ENCODE results near the gene SPATA19. TPM values are rescaled to one million over a fixed set of nuclear protein-coding genes. Genes with fewer than 3 reads are reported as not detected.

Gene SPATA19, protein sequence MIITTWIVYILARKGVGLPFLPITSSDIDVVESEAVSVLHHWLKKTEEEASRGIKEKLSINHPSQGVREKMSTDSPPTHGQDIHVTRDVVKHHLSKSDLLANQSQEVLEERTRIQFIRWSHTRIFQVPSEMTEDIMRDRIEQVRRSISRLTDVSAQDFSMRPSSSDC
- not detected in 2 replicates for total RNA-seq

DNA sequence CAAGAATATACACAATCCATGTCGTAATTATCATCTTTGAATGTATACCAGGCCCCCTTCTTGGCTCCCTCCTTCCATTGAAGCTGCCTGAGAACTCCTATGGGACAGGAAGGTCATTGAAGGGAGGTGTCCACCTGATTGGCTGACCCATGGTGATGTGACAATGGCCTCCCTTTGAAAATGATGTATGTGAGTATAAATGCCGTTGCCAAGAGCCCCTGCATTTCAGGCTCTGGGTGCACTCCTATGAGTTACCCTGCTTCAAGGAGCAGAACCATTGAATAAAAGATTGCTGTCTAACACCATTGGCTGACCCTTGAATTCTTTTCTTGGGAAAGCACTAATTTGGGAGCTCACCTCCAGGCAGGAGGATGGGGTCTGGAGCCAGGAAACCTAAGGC, at the start of gene SPATA19:
Gene SPATA19, minus strand, starts transcription at position 101 of the 400 bp plus-strand sequence. Its CDS starts 67 bp downstream, at position 34.
- Mint-ChIP-seq H3K36me3 (ENCODE audit: low read depth) (no peaks in the 10 kb centered on the region), H3K4me1 (no peaks in the 10 kb centered on the region), H3K27me3 (peaks cover 15% of the 10 kb centered on the region), H3K9me3 (no peaks in the 10 kb centered on the region), H3K4me3 (no peak within 1 kb of the TSS), H3K27ac (no peak within 1 kb of the TSS)
- intact Hi-C loops (cut with micrococcal nuclease): no loop called here
- DNase-seq: no peak

DNA sequence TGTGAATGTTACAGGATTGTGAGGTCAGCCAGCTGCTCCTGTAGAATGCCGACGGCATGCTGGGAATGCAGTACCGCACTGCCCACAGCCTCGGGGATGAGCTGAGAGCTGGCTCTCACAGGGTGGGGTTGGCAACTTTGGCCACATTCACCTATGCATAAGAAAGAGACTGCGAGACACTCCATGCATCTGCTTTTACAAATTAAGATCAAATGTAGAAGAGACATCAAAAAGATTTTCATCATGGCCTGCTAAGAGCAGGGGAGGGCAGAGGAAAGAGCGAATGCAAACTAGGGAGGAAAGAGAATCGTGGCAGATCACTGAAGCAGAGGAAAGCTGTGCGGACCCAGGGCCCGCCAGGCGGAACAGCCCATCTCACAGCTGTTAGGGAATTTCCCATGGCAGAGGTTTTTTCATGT, 49.8 kb upstream of the SPATA19 start:
- Mint-ChIP-seq H3K27ac (no peak overlapping the region), H3K4me1 (peaks cover 3% of the 10 kb centered on the region), H3K36me3 (ENCODE audit: low read depth) (peaks cover 19% of the 10 kb centered on the region), H3K9me3 (no peaks in the 10 kb centered on the region), H3K4me3 (no peak overlapping the region), H3K27me3 (peaks cover 3% of the 10 kb centered on the region)
- intact Hi-C loops (cut with micrococcal nuclease): no loop called here
- DNase-seq: no peak

DNA sequence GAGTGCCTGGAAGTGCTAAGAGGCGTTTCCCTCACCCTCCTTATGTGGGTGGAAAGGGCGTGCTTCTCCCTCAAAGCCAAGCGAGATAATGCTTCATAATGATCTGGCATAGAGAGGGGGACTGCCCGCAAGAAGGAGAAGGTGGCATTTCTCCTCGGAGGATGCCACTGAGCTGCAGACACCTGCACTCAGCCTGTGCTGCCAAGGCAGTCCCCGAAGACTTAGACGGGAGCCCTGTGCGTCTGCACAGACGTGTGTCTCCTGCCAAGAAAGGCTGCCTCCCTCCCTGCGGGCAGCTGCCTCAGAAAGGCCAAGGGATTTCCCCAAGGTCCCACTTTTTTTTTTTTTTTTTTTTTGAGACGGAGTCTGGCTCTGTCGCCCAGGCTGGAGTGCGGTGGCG, 48.1 kb upstream of the SPATA19 start:
- H3K4me3 Mint-ChIP-seq: no peak overlapping the region
- peaks cover 10% of the 10 kb centered on the region for H3K36me3 Mint-ChIP-seq (ENCODE audit: low read depth)
- intact Hi-C loops (cut with micrococcal nuclease): no loop called here
- peaks cover 2% of the 10 kb centered on the region for H3K4me1 Mint-ChIP-seq
- H3K27ac Mint-ChIP-seq: no peak overlapping the region
- no peaks in the 10 kb centered on the region for H3K9me3 Mint-ChIP-seq
- DNase-seq: no peak
- peaks cover 11% of the 10 kb centered on the region for H3K27me3 Mint-ChIP-seq

DNA sequence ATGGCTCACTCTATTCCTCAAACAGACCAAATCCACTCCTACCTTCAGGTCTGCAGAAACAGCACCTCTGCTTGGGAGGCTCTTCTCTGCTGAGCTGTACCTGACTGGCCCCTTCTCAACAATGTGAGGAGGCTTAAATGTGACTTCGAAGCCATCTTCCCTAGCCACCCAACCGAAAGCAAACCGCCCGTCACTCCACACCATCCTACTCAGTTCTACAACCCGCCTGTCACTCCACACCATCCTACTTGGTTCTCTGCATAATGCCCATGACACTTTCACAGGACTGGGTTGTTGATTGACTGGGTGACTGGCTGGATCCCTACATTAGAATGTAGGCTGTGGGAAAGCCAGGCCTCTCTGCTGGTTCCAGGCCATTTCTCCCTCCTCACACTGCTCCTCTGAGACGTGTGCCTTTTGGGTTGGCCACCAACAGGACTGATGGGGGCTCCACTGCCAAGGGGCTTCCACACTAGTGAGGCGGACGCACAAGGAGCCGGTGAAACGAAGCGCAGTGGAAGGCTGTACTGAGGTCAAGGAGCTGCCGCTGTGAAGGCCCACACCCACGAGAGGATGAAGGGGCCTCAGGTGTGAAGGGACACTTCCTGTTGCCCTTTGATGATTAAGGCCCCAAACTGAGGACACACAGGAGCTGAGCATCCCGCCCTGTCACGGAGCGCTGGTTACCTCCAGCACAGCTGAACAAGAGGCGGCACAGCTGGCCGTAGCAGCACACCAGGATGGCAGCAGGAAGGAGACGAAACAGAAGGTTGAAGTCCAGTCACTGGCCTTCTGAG, 47.5 kb upstream of the SPATA19 start:
- no peak overlapping the region for H3K27ac Mint-ChIP-seq

DNA sequence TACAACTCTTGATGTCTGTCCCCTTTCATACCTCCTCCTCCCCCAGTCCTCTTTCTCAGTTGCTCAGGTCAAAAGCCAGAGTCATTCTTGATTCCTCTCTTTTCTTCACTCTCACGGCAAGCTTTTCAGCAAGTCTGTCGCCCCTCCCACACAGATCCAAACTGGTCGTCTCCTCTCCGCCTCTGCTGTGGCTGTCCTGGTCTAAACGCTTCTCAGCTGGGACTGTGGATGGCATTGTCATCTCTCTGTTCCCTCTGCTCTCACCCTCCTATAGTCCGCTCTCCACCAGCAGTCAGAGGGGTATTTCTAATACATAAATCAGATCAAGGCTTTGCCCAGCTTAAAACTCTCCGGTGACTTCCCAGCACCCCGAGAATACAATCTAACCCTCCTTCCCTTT, 46.8 kb upstream of the SPATA19 start:
- DNase-seq: no peak
- H3K4me3 Mint-ChIP-seq: no peak overlapping the region
- no peak overlapping the region for H3K27ac Mint-ChIP-seq
- no peaks in the 10 kb centered on the region for H3K9me3 Mint-ChIP-seq
- H3K36me3 Mint-ChIP-seq (ENCODE audit: low read depth): peaks cover 2% of the 10 kb centered on the region
- H3K27me3 Mint-ChIP-seq: peaks cover 15% of the 10 kb centered on the region
- H3K4me1 Mint-ChIP-seq: no peaks in the 10 kb centered on the region
- intact Hi-C loops (cut with micrococcal nuclease): no loop called here

More for the DNA sequence above, 47.5 kb upstream of the SPATA19 start:
- no peak for DNase-seq
- peaks cover 7% of the 10 kb centered on the region for H3K36me3 Mint-ChIP-seq (ENCODE audit: low read depth)
- H3K27me3 Mint-ChIP-seq: peaks cover 13% of the 10 kb centered on the region
- no peaks in the 10 kb centered on the region for H3K9me3 Mint-ChIP-seq
- H3K4me1 Mint-ChIP-seq: no peaks in the 10 kb centered on the region
- H3K4me3 Mint-ChIP-seq: no peak overlapping the region
- intact Hi-C loops (cut with micrococcal nuclease): no loop called here

DNA sequence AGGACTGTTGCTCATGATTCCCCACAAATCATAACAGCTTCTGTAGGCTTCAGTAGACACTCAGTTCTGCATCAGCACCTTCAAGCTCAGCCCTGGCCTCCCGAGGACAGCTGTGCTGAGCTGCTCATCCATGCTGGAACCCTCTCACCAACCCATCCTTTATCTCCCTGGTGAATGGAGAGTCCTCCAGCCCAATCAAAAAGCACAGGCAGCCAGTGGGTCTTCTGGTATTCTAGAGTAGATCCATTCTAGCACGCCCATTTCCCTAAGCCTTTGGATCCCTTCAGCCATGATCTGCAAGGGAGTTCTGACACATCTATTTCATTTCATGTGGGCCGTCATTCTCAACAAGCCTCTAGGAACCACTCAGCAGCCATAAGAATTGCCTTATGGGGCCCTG, 44.6 kb upstream of the SPATA19 start:
- no peak for DNase-seq
- intact Hi-C loops (cut with micrococcal nuclease): no loop called here

DNA sequence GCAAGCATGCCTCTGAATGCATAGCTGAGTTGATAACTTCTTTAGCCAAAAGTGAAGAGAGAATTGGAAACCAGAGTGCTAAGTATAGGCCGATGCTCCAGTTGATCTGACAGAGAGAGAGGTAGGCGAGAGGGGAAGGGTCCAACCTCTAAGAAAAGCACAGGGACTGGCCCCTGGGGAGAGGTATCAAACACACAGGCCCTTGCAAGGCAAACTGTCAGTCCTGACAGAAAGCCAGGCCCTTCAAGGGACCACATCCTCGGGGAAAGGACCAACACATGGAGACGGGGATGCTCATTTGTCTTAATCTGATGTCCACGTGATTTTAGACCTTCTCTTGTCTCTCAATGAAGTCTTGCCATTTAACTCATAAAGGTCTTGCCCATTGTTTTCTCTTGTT, 43.9 kb upstream of the SPATA19 start:
- H3K9me3 Mint-ChIP-seq: no peaks in the 10 kb centered on the region
- no peak overlapping the region for H3K4me3 Mint-ChIP-seq
- intact Hi-C loops (cut with micrococcal nuclease): no loop called here
- no peak for DNase-seq
- H3K36me3 Mint-ChIP-seq (ENCODE audit: low read depth): no peaks in the 10 kb centered on the region
- H3K27ac Mint-ChIP-seq: no peak overlapping the region
- no peaks in the 10 kb centered on the region for H3K4me1 Mint-ChIP-seq
- H3K27me3 Mint-ChIP-seq: peaks cover 18% of the 10 kb centered on the region

More for the DNA sequence above, 44.6 kb upstream of the SPATA19 start:
- no peaks in the 10 kb centered on the region for H3K36me3 Mint-ChIP-seq (ENCODE audit: low read depth)
- H3K27ac Mint-ChIP-seq: no peak overlapping the region
- H3K27me3 Mint-ChIP-seq: peaks cover 16% of the 10 kb centered on the region
- no peaks in the 10 kb centered on the region for H3K9me3 Mint-ChIP-seq
- no peak overlapping the region for H3K4me3 Mint-ChIP-seq
- no peaks in the 10 kb centered on the region for H3K4me1 Mint-ChIP-seq

DNA sequence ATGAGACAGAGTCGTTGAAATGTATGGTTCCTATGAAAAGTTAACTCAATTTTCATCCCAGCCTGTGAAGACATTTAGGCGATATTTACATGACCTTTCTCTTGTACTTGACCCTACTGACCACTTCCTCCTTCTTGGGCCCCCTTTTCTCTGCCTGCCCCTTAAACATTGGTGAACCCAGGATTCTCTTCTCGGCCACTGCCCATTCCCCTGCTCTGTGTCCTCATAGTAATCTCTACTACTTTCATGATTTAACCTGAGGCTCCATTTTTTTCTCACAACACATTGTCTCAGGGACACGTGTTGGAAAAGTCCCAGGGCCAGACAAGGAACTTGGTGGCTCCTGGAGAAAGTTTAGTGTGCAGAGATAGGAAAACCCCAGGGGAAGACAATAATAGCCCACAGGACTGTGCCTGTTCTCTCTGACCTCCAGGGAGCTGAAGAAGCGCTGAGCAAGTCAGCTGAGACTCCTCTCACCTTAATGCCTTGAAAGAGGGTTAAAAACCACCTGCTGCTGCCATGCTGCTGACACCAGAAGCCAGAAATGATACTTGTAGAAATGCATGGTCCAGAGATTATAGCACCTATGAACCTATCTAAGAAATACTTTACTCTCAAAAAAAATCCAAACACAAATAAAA, 42.5 kb upstream of the SPATA19 start:
- Mint-ChIP-seq H3K36me3 (ENCODE audit: low read depth) (no peaks in the 10 kb centered on the region), H3K4me1 (no peaks in the 10 kb centered on the region), H3K27me3 (peaks cover 20% of the 10 kb centered on the region), H3K27ac (no peak overlapping the region), H3K9me3 (no peaks in the 10 kb centered on the region), H3K4me3 (no peak overlapping the region)
- intact Hi-C loops (cut with micrococcal nuclease): no loop called here
- no peak for DNase-seq

DNA sequence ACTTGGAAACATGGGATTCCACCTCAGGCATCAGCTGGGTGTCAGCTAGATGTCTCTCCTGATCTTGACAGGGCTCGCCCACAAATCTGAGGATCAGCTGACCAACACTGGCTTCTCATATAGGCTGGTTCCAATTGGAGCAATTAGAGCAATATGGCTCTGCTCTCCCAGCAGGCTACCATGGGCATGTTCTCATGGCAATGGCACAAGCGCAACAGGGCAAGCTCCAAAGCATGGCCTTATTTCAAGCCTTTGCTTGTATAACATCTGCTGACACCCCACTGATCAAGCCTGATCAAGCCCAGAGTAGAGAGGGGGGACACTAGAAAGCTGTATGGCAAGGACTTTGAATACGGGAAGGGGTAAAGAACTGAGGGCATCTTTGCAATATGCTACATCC, 40.7 kb upstream of the SPATA19 start:
- H3K4me1 Mint-ChIP-seq: no peaks in the 10 kb centered on the region
- H3K9me3 Mint-ChIP-seq: no peaks in the 10 kb centered on the region
- H3K27me3 Mint-ChIP-seq: peaks cover 23% of the 10 kb centered on the region
- H3K4me3 Mint-ChIP-seq: no peak overlapping the region
- intact Hi-C loops (cut with micrococcal nuclease): no loop called here
- no peak overlapping the region for H3K27ac Mint-ChIP-seq
- DNase-seq: no peak
- no peaks in the 10 kb centered on the region for H3K36me3 Mint-ChIP-seq (ENCODE audit: low read depth)

DNA sequence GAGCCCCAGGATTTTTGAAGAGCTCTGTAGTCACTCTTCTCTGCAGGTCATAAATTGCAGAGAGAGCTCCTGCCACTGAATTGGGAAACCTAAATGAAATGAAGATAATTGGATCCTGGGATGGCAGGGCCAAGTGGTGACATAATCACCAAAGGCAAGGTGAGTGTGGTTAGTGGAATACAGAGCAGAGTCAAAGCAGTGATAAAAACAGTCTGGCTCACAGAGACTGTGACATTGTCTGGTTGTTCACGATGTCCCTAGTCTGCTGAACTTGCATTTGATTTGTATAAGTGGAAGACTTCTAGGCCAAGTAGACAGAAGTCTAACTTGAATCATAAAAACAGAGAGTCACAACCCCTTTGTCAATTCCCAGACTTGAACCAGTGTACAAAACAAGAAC, 26.8 kb upstream of the SPATA19 start:
- intact Hi-C loops (cut with micrococcal nuclease): no loop called here
- Mint-ChIP-seq H3K27me3 (peaks cover 12% of the 10 kb centered on the region), H3K4me1 (no peaks in the 10 kb centered on the region), H3K36me3 (ENCODE audit: low read depth) (no peaks in the 10 kb centered on the region), H3K4me3 (no peak overlapping the region), H3K9me3 (no peaks in the 10 kb centered on the region), H3K27ac (no peak overlapping the region)
- DNase-seq: no peak

DNA sequence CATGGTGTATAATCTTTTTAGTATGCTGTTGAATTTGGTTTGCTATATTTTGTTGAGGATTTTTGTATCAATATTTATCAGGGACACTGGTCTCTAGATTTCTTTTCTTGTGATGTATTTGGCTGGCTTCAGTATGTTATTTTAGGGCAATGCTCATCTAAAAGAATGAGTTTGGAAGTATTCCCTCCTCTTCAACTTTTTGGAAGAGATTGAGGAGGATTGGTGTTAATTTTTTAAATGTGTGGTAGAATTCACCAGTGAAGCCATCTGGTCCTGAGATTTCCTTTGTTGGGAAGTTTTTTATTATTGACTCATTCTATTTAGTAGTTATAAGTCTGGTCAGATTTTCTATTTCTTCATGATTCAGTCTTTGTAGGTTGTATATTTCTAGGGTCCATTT, 22.1 kb upstream of the SPATA19 start:
- no peaks in the 10 kb centered on the region for H3K4me1 Mint-ChIP-seq
- no peaks in the 10 kb centered on the region for H3K9me3 Mint-ChIP-seq
- intact Hi-C loops (cut with micrococcal nuclease): no loop called here

DNA sequence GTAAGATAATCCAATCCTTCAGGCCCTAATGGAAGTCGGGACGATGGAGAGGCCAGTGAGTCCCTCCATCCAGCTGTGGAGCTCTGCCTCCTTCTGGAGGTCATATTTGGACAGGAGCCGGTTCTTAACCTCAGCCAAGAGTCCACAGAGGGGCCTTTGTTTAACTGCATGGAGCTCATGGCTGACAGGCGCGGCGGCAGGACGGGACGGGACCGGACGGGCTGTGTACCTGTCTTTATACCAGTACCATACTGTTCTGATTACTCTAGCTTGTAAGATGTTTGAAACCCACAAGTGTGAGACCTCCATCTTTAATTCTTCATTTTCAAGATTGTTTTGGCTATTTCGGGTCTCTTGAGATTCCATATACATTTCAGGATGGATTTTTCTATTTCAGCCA, 20.2 kb upstream of the SPATA19 start:
- Mint-ChIP-seq H3K27ac (no peak overlapping the region), H3K27me3 (peaks cover 13% of the 10 kb centered on the region), H3K36me3 (ENCODE audit: low read depth) (no peaks in the 10 kb centered on the region), H3K4me1 (no peaks in the 10 kb centered on the region), H3K4me3 (no peak overlapping the region), H3K9me3 (no peaks in the 10 kb centered on the region)
- no peak for DNase-seq
- intact Hi-C loops (cut with micrococcal nuclease): no loop called here

More for the DNA sequence above, 22.1 kb upstream of the SPATA19 start:
- DNase-seq: no peak
- no peaks in the 10 kb centered on the region for H3K36me3 Mint-ChIP-seq (ENCODE audit: low read depth)
- no peak overlapping the region for H3K4me3 Mint-ChIP-seq
- no peak overlapping the region for H3K27ac Mint-ChIP-seq
- H3K27me3 Mint-ChIP-seq: peaks cover 13% of the 10 kb centered on the region

DNA sequence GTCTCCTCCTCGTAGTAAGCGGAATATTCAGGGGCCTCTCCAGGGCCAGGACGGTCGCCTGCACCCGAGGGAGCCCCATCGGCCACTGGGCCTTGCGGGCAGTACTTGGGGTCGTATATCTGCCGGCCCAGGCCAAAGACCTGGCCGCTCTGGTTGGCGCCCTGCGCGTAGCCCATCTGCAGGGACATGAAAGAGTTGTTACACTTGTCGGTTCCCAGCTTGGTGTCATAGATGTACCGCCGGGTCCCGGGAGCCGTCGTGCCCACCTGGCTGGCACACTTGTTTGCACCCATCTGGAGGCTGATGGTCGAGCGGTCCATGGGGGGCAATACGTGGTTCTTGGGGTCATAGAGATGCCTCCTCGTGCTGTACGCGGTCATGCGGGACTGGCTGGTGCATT, 19.4 kb upstream of the SPATA19 start:
- intact Hi-C loops (cut with micrococcal nuclease): no loop called here
- no peak for DNase-seq
- Mint-ChIP-seq H3K4me1 (no peaks in the 10 kb centered on the region), H3K4me3 (no peak overlapping the region), H3K36me3 (ENCODE audit: low read depth) (no peaks in the 10 kb centered on the region), H3K27me3 (peaks cover 16% of the 10 kb centered on the region), H3K9me3 (no peaks in the 10 kb centered on the region), H3K27ac (no peak overlapping the region)

DNA sequence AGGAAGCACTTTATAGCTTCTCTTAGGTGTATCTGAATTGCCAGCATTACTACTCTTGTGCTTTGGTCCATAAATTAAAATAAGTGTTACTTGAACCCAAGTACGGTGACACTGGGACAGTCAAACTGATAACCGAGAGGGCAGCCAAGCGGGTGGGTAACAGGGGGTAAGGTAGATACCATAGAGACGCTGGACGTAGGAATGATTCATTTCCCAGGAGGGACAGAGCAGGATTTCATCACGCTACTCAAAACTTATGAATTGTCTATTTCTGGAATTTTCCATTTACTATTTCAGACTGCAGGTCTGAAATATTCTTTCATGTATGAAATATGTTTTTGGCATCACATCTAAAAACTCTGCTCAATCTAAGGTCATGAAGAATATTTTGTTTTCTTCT, 14.8 kb upstream of the SPATA19 start:
- Mint-ChIP-seq H3K27me3 (peaks cover 36% of the 10 kb centered on the region), H3K9me3 (no peaks in the 10 kb centered on the region), H3K4me3 (no peak overlapping the region), H3K27ac (no peak overlapping the region), H3K4me1 (no peaks in the 10 kb centered on the region), H3K36me3 (ENCODE audit: low read depth) (no peaks in the 10 kb centered on the region)
- DNase-seq: no peak
- intact Hi-C loops (cut with micrococcal nuclease): no loop called here

All from activated CD4-positive, alpha-beta T cell treated with anti-CD3 and anti-CD28 coated beads, Interleukin-2, amount 10 ng/mL, durations not matched to agents 24 days and 14 days (primary cell).